ENCODE data around the gene IPP. TPM values are rescaled to one million over a fixed set of nuclear protein-coding genes. Genes with fewer than 3 reads are reported as not detected.

Gene IPP
- total RNA-seq, 1 donor from 2014 or later, result 13.3 TPM

DNA sequence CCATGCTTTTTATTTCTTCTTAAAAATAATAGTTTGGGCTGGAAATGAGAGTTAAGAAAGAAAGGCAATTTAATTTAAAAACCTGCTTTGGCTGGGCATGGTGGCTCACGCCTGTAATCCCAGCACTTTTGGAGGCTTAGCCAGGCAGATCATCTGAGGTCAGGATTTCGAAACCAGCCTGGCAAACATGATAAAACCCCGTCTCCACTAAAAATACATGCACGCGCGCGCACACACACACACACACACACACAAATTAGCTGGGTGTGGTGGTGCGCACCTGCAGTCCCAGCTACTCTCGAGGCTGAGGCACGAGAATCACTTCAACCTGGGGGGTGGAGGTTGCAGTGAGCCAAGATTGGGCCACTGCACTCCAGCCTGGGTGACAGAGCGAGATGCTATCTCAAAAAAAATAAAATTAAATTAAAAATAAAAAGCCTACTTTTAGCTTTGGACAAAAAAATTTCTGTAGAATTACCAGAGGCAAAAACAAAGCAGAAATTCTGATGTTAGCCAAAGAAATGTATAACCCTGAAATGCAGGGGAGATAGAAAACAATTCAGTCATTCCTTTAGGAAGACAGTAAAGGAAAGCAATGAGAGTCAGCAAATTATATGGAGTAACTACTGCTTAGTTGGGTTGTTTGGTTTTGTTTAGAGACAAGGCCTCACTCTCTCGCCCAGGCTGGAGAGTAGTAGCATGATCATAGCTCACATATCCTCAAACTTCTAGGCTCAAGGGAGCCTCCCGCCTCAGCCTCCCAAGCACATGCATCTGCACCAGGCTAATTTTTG lies 15.7 kb upstream of the IPP start:
- Histone ChIP-seq H3K27me3 (ENCODE audit: insufficient read depth, low read length) (no peaks in the 10 kb centered on the region), H3K4me2 (ENCODE audit: low read length) (no peak overlapping the region), H3K27ac (ENCODE audit: low read depth, low read length) (no peak overlapping the region), H3K4me1 (ENCODE audit: insufficient read depth, low read length) (peaks cover 7% of the 10 kb centered on the region), H3K4me3 (ENCODE audit: insufficient read depth, low read depth, low read length) (no peak overlapping the region), H3K9ac (ENCODE audit: low read length) (no peak overlapping the region), H3K9me3 (ENCODE audit: insufficient read depth, low read depth, low read length) (no peaks in the 10 kb centered on the region), H2AFZ (ENCODE audit: low read depth, low read length) (no peak overlapping the region), H4K20me1 (ENCODE audit: insufficient read depth, low read length) (no peaks in the 10 kb centered on the region), H3K36me3 (ENCODE audit: insufficient read depth, low read length) (no peaks in the 10 kb centered on the region), H3K79me2 (ENCODE audit: insufficient read depth, low read length) (no peaks in the 10 kb centered on the region)
- peaks cover 2% of the 10 kb centered on the region for H3K36me3 Mint-ChIP-seq (ENCODE audit: low read depth, unreplicated experiment)
- FAIRE-seq, result no peak
- DNase-seq (ENCODE audit: low read depth), result no peak
- peaks cover 2% of the 10 kb centered on the region for H3K27me3 Mint-ChIP-seq (ENCODE audit: low read depth, unreplicated experiment)
- H3K27ac Mint-ChIP-seq (ENCODE audit: unreplicated experiment), result no peak overlapping the region
- H3K4me3 Mint-ChIP-seq (ENCODE audit: unreplicated experiment), result no peak overlapping the region
- no peaks in the 10 kb centered on the region for H3K9me3 Mint-ChIP-seq (ENCODE audit: unreplicated experiment)
- TF ChIP-seq EZH2 (IDR thresholded peaks at IDR 0.05; ENCODE audit: insufficient read depth, low read length), result no peak
- TF ChIP-seq, protein P1, sequence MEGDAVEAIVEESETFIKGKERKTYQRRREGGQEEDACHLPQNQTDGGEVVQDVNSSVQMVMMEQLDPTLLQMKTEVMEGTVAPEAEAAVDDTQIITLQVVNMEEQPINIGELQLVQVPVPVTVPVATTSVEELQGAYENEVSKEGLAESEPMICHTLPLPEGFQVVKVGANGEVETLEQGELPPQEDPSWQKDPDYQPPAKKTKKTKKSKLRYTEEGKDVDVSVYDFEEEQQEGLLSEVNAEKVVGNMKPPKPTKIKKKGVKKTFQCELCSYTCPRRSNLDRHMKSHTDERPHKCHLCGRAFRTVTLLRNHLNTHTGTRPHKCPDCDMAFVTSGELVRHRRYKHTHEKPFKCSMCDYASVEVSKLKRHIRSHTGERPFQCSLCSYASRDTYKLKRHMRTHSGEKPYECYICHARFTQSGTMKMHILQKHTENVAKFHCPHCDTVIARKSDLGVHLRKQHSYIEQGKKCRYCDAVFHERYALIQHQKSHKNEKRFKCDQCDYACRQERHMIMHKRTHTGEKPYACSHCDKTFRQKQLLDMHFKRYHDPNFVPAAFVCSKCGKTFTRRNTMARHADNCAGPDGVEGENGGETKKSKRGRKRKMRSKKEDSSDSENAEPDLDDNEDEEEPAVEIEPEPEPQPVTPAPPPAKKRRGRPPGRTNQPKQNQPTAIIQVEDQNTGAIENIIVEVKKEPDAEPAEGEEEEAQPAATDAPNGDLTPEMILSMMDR (IDR thresholded peaks at IDR 0.05; ENCODE audit: insufficient read depth, low read depth, low read length), result no peak
- peaks cover 6% of the 10 kb centered on the region for H3K4me1 Mint-ChIP-seq (ENCODE audit: low read depth, unreplicated experiment)

DNA sequence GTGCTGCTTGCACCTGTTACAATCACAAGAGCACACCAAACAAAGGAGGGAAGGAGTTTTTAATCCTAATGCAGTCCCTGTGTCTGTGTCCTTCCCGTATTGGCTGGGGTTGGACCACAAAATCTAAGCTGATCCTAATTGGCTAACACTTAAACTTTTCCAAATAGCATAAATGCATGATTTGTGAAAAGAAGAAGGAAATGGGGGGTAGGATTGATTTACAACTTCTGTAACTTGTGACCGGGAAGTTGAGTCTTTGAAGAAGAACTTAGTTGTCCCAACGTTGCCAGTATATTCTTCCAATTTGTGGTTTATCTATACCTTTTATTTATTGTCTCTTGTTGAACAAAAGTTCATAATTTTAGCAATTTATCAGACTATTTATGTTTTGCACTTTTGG lies 11.8 kb upstream of the IPP start:
- no peak for FAIRE-seq
- Histone ChIP-seq H3K27me3 (ENCODE audit: insufficient read depth, low read length) (no peaks in the 10 kb centered on the region), H3K9ac (ENCODE audit: low read length) (no peak overlapping the region), H4K20me1 (ENCODE audit: insufficient read depth, low read length) (no peaks in the 10 kb centered on the region), H3K4me1 (ENCODE audit: insufficient read depth, low read length) (peaks cover 7% of the 10 kb centered on the region), H3K79me2 (ENCODE audit: insufficient read depth, low read length) (no peaks in the 10 kb centered on the region), H2AFZ (ENCODE audit: low read depth, low read length) (no peak overlapping the region), H3K27ac (ENCODE audit: low read depth, low read length) (no peak overlapping the region), H3K4me2 (ENCODE audit: low read length) (no peak overlapping the region), H3K36me3 (ENCODE audit: insufficient read depth, low read length) (no peaks in the 10 kb centered on the region), H3K4me3 (ENCODE audit: insufficient read depth, low read depth, low read length) (no peak overlapping the region), H3K9me3 (ENCODE audit: insufficient read depth, low read depth, low read length) (no peaks in the 10 kb centered on the region)
- H3K9me3 Mint-ChIP-seq (ENCODE audit: unreplicated experiment), result peaks cover 4% of the 10 kb centered on the region
- H3K36me3 Mint-ChIP-seq (ENCODE audit: low read depth, unreplicated experiment), result peaks cover 2% of the 10 kb centered on the region
- H3K27ac Mint-ChIP-seq (ENCODE audit: unreplicated experiment), result no peak overlapping the region
- H3K27me3 Mint-ChIP-seq (ENCODE audit: low read depth, unreplicated experiment), result peaks cover 18% of the 10 kb centered on the region
- DNase-seq (ENCODE audit: low read depth), result no peak
- TF ChIP-seq, protein P1 (IDR thresholded peaks at IDR 0.05; ENCODE audit: insufficient read depth, low read depth, low read length), result no peak
- TF ChIP-seq EZH2 (IDR thresholded peaks at IDR 0.05; ENCODE audit: insufficient read depth, low read length), result no peak
- no peaks in the 10 kb centered on the region for H3K4me1 Mint-ChIP-seq (ENCODE audit: low read depth, unreplicated experiment)
- H3K4me3 Mint-ChIP-seq (ENCODE audit: unreplicated experiment), result no peak overlapping the region

DNA sequence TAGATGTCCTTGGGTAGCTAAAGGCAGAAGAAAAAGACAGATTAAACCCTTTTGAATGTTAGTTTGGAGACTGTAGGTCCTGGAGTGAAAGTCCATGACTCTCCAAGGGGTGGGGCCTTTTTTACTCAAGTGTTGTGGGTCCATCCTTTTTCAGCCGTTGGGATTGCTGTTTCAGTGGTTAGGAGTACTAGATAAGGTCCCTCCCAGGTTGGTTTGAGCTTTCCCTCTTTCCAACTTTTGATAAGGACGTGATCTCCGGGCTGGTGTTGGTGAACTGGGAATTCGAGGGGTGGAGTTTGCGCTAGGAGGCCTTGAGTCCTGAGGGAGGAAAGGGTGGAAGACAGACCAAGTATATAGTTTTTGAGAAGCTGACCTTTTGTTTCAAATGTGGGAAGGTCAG lies 5.2 kb upstream of the IPP start:
- H3K4me3 Mint-ChIP-seq (ENCODE audit: unreplicated experiment), result no peak overlapping the region
- peaks cover 9% of the 10 kb centered on the region for H3K36me3 Mint-ChIP-seq (ENCODE audit: low read depth, unreplicated experiment)
- Histone ChIP-seq H4K20me1 (ENCODE audit: insufficient read depth, low read length) (no peaks in the 10 kb centered on the region), H3K27ac (ENCODE audit: low read depth, low read length) (no peak overlapping the region), H3K4me1 (ENCODE audit: insufficient read depth, low read length) (peaks cover 4% of the 10 kb centered on the region), H2AFZ (ENCODE audit: low read depth, low read length) (no peak overlapping the region), H3K27me3 (ENCODE audit: insufficient read depth, low read length) (no peaks in the 10 kb centered on the region), H3K9ac (ENCODE audit: low read length) (no peak overlapping the region), H3K36me3 (ENCODE audit: insufficient read depth, low read length) (no peaks in the 10 kb centered on the region), H3K4me3 (ENCODE audit: insufficient read depth, low read depth, low read length) (no peak overlapping the region), H3K9me3 (ENCODE audit: insufficient read depth, low read depth, low read length) (no peaks in the 10 kb centered on the region), H3K79me2 (ENCODE audit: insufficient read depth, low read length) (no peaks in the 10 kb centered on the region), H3K4me2 (ENCODE audit: low read length) (no peak overlapping the region)
- DNase-seq (ENCODE audit: low read depth) (no peak), FAIRE-seq (no peak)
- no peaks in the 10 kb centered on the region for H3K4me1 Mint-ChIP-seq (ENCODE audit: low read depth, unreplicated experiment)
- peaks cover 23% of the 10 kb centered on the region for H3K9me3 Mint-ChIP-seq (ENCODE audit: unreplicated experiment)
- H3K27ac Mint-ChIP-seq (ENCODE audit: unreplicated experiment), result no peak overlapping the region
- TF ChIP-seq EZH2 (IDR thresholded peaks at IDR 0.05; ENCODE audit: insufficient read depth, low read length), result no peak
- TF ChIP-seq, protein P1 (IDR thresholded peaks at IDR 0.05; ENCODE audit: insufficient read depth, low read depth, low read length), result no peak
- H3K27me3 Mint-ChIP-seq (ENCODE audit: low read depth, unreplicated experiment), result peaks cover 18% of the 10 kb centered on the region

All from astrocyte (in vitro differentiated cells and primary cell).